HG03196 (cell line): ENCODE measurements around the gene RSAD1.

Experiments
- ATAC-seq: cut with Tn5 transposase; IDR thresholded peaks from one replicate; pipeline ENCODE4 v1.9.1; 2021; ENCODE audit not compliant: unreplicated experiment

Gene RSAD1

GRCh38 chr17:50457621-50458020 is 21.0 kb upstream of the RSAD1 start:
- no peak for ATAC-seq

GRCh38 chr17:50458270-50458669 is 20.4 kb upstream of the RSAD1 start:
- no peak for ATAC-seq

- ATAC-seq: no peak
Measured at GRCh38 chr17:50458701-50459676, 19.7 kb upstream of the RSAD1 start.

GRCh38 chr17:50459756-50460155 is 18.9 kb upstream of the RSAD1 start:
- ATAC-seq: no peak

GRCh38 chr17:50460831-50461526 is 17.7 kb upstream of the RSAD1 start:
- no peak for ATAC-seq

GRCh38 chr17:50461550-50462132 is 17.0 kb upstream of the RSAD1 start:
- no peak for ATAC-seq

- no peak for ATAC-seq
Measured at GRCh38 chr17:50462446-50462845, 16.2 kb upstream of the RSAD1 start.

- ATAC-seq: no peak
Measured at GRCh38 chr17:50464121-50464520, 14.5 kb upstream of the RSAD1 start.

- ATAC-seq: no peak
Measured at GRCh38 chr17:50464736-50465135, 13.9 kb upstream of the RSAD1 start.

GRCh38 chr17:50465171-50465570 is 13.5 kb upstream of the RSAD1 start:
- ATAC-seq: no peak

GRCh38 chr17:50465635-50466034 is 13.0 kb upstream of the RSAD1 start:
- ATAC-seq: no peak

GRCh38 chr17:50466371-50467113 is 12.1 kb upstream of the RSAD1 start:
- ATAC-seq: no peak

GRCh38 chr17:50467114-50467854 is 11.4 kb upstream of the RSAD1 start:
- no peak for ATAC-seq

- no peak for ATAC-seq
Measured at GRCh38 chr17:50467855-50468303, 10.8 kb upstream of the RSAD1 start.

GRCh38 chr17:50468304-50469207 is 10.1 kb upstream of the RSAD1 start, which contains the start of gene CHAD:
Gene CHAD (minus strand): TSS chr17:50468880. CDS start chr17:50468813, 67 bp downstream.
- ATAC-seq: no peak

GRCh38 chr17:50469208-50469605 is 9.5 kb upstream of the RSAD1 start:
- no peak for ATAC-seq

- no peak for ATAC-seq
Measured at GRCh38 chr17:50469671-50470305, 8.9 kb upstream of the RSAD1 start.

GRCh38 chr17:50470426-50470825 is 8.2 kb upstream of the RSAD1 start:
- no peak for ATAC-seq
